K562 (cell line): ENCODE results near the gene ARHGDIA. TPM values are rescaled to one million over a fixed set of nuclear protein-coding genes. Genes with fewer than 3 reads are reported as not detected.

Source experiments
- ASH1L ChIP-seq: fragments of 450-650 bp; IDR thresholded peaks from 2 replicates; pipeline ENCODE4 v1.6.1; 2018; ENCODE audit warnings: borderline replicate concordance, mild to moderate bottlenecking, low read depth; ENCODE audit not compliant: partially characterized antibody
- CTBP1 ChIP-seq: fragments of 450-650 bp; IDR thresholded peaks from 2 replicates; pipeline ENCODE4 v1.6.1; 2016; ENCODE audit warnings: borderline replicate concordance
- PHF8 ChIP-seq: fragments of 200-600 bp; sonication (generic); IDR thresholded peaks from 2 replicates; pipeline ENCODE4 v1.6.1; 2012; ENCODE audit warnings: mixed run types, mild to moderate bottlenecking, inconsistent platforms, low read length, moderate library complexity, borderline replicate concordance
- POLR2B ChIP-seq: fragments of 450-650 bp; IDR thresholded peaks from 2 replicates; pipeline ENCODE4 v1.6.1; 2018; ENCODE audit warnings: low read depth; ENCODE audit not compliant: partially characterized antibody
- ZNF224 ChIP-seq: sonication (generic); formaldehyde crosslinking; IDR thresholded peaks from 2 replicates; pipeline ENCODE4 v1.8.0; 2022; ENCODE audit warnings: mild to moderate bottlenecking, missing genetic modification reagents
- ZNF431 ChIP-seq: sonication (generic); formaldehyde crosslinking; IDR thresholded peaks from 2 replicates; pipeline ENCODE4 v1.8.0; 2022; ENCODE audit warnings: mild to moderate bottlenecking, missing genetic modification reagents
- ZNF764 ChIP-seq: fragments of 250-450 bp; sonication (Bioruptor Pico); IDR thresholded peaks from 2 replicates; pipeline ENCODE4 v1.4.0; 2020; ENCODE audit warnings: low read depth, mild to moderate bottlenecking, moderate library complexity
- ZNF778 ChIP-seq: fragments of 450-650 bp; formaldehyde crosslinking; IDR thresholded peaks from 2 replicates; pipeline ENCODE4 v1.4.0; 2020; ENCODE audit warnings: mild to moderate bottlenecking, moderate library complexity
- polyA plus RNA-seq, 8 experiments: library from polyadenylated mRNA; depleted of rRNA in 4 of 8; stranded (reverse) in 5 of 8; unstranded in 3 of 8; fragments of >200 nt; fragmentation: Nextera tagmentation in 2 of 8; fragmentation: Illumina TruSeq in 1 of 8; extraction: Ambion mirVana in 2 of 8; extraction: Trizol in 1 of 8; gene quantifications; 2 replicates each; pipeline versions ENCODE4 v1.2.1 to v1.2.3, GENCODE V29; 2011 to 2014; ENCODE audit warnings: inconsistent platforms in 1 of 8, missing spikeins in 1 of 8
- total RNA-seq, 7 experiments: library from RNA; depleted of rRNA in 6 of 7; stranded (reverse); fragments of >200 nt in 6 of 7; fragmentation: Illumina TruSeq in 2 of 7; extraction: Trizol in 2 of 7; gene quantifications; 2 replicates each; pipeline versions ENCODE4 v1.2.1 to v1.2.3, GENCODE V29; 2011 to 2021; ENCODE audit warnings: low replicate concordance in 1 of 7
- TF ChIP-seq, protein P1 (sequence below): fragments of 250-450 bp; sonication (Bioruptor Pico); IDR thresholded peaks from 2 replicates; pipeline ENCODE4 v1.4.0; 2020; ENCODE audit warnings: borderline replicate concordance
- TF ChIP-seq, protein P2 (sequence below), 2 experiments: fragments of 450-650 bp; IDR thresholded peaks; 2 replicates each; pipeline ENCODE4 v1.6.1; 2016

Gene ARHGDIA
- total and polyA plus RNA-seq, 9 of the 15 experiments (the other 6 are each of a cell fraction or from before 2014, with no cell fraction given), result 9.6 to 340 (median 97.6) TPM

DNA sequence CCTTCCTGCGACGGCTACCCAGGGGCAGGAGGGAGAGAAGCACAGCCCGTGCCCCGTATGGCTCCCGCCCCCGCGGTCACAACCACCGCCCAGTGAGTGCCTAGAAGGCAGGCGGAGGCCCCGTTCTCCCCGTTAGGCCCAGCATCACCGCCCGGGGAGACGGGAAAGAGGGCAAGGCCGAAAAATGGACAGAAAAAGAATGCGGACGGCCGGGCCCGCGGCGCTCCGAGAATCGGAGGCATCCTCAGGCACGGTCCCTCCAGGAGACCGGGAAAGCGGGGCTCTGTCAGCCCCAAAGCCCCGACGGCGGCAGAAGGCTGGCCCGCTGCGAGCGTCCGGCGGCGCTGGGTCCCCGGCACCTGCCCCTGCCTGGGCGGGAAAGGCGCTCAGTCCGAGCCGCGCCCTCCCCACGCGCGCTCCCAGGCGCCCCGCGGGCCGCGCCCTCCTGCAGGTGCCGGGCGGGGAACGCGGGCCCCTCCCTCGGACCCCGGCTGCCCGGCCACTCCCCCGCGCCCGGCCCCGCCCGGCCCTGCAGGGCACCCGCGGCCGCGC lies 38.5 kb downstream of the ARHGDIA start (continued):
- TF ChIP-seq PHF8, result peak; percentile 57; the same call in 1 of the 2 replicates
- TF ChIP-seq, protein P1, sequence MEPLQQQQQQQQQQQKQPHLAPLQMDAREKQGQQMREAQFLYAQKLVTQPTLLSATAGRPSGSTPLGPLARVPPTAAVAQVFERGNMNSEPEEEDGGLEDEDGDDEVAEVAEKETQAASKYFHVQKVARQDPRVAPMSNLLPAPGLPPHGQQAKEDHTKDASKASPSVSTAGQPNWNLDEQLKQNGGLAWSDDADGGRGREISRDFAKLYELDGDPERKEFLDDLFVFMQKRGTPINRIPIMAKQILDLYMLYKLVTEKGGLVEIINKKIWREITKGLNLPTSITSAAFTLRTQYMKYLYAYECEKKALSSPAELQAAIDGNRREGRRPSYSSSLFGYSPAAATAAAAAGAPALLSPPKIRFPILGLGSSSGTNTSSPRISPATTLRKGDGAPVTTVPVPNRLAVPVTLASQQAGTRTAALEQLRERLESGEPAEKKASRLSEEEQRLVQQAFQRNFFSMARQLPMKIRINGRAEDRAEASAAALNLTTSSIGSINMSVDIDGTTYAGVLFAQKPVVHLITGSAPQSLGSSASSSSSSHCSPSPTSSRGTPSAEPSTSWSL (CRISPR knock-in tag), result no peak
- TF ChIP-seq ZNF778, result no peak
- TF ChIP-seq ZNF764 (CRISPR knock-in tag), result no peak
- no peak for TF ChIP-seq ASH1L
- TF ChIP-seq CTBP1, result peak; percentile 86
- no peak for TF ChIP-seq ZNF224
- TF ChIP-seq ZNF431 (CRISPR knock-in tag), result no peak
- TF ChIP-seq, protein P2, sequence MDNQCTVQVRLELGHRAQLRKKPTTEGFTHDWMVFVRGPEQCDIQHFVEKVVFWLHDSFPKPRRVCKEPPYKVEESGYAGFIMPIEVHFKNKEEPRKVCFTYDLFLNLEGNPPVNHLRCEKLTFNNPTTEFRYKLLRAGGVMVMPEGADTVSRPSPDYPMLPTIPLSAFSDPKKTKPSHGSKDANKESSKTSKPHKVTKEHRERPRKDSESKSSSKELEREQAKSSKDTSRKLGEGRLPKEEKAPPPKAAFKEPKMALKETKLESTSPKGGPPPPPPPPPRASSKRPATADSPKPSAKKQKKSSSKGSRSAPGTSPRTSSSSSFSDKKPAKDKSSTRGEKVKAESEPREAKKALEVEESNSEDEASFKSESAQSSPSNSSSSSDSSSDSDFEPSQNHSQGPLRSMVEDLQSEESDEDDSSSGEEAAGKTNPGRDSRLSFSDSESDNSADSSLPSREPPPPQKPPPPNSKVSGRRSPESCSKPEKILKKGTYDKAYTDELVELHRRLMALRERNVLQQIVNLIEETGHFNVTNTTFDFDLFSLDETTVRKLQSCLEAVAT (IDR thresholded peaks at IDR 0.05), result 0 out of 4 replicates have a peak, but pooled peaks of 1 of the 2 experiments have one; percentile 6
- TF ChIP-seq POLR2B, result no peak
